ENCODE measurements around the gene DSG3. TPM values are rescaled to one million over a fixed set of nuclear protein-coding genes. Genes with fewer than 3 reads are reported as not detected.
A peak's percentile ranks its signal among the peaks of the same experiment; 100 is the strongest.

DSG3 gene
- total and polyA plus RNA-seq, 2 of the 13 experiments (the other 11 are each of a cell fraction or from before 2014, with no cell fraction given): not detected

GRCh38 chr18:31444142-31444541, 3.4 kb upstream of the DSG3 start (continued):
- TF ChIP-seq BATF2 (CRISPR knock-in tag; IDR thresholded peaks at IDR 0.05) (no peak), ASH2L (IDR thresholded peaks at IDR 0.05; ENCODE audit: insufficient read length, low read depth, low read length) (no peak), GATA4 (IDR thresholded peaks at IDR 0.05; ENCODE audit: borderline replicate concordance, low read depth) (no peak), NR2F6 (IDR thresholded peaks at IDR 0.05) (no peak), NR2F6 (CRISPR knock-in tag; IDR thresholded peaks at IDR 0.05) (no peak), PRDM15 (CRISPR knock-in tag; IDR thresholded peaks at IDR 0.05) (no peak)

- TF ChIP-seq NR2F1 (CRISPR knock-in tag; IDR thresholded peaks at IDR 0.05) (no peak), ZBTB40 (IDR thresholded peaks at IDR 0.05) (peak; percentile 29; the same call in 1 of the 2 replicates), ZBTB40 (CRISPR knock-in tag; IDR thresholded peaks at IDR 0.05) (no peak; the same call in 1 of the 2 replicates)
- BruUV-seq (replicated peaks): no TSS peak
- H3K4me1 ChIP-seq (ENCODE audit: insufficient read depth, low read length): no peaks in the 10 kb centered on the region
- no peaks in the 10 kb centered on the region for H3K79me2 ChIP-seq (ENCODE audit: insufficient read depth, low read length)
- H2AFZ ChIP-seq (ENCODE audit: low read length): no peak overlapping the region
- FAIRE-seq (no peak), ATAC-seq (no peak), DNase-seq (ENCODE audit: low spot score) (no peak)
- POLR2A ChIA-PET: no interaction called here
- no peak overlapping the region for H3K9ac ChIP-seq (ENCODE audit: insufficient read depth, low read depth, low read length)
- in situ Hi-C loops (cut with HindIII; ENCODE audit: extremely low pct_ligation_motif_present, low pct_unique_long_range_greater_than_20kb): no loop called here
- H3K27ac ChIP-seq (ENCODE audit: extremely low read length, insufficient read depth, low read length): no peak overlapping the region
- H3K4me2 ChIP-seq (ENCODE audit: low read depth, low read length): no peak overlapping the region
- H3K4me3 ChIP-seq (replicated peaks in 1 of 3; ENCODE audit: insufficient read depth in 1 of 3, low read depth in 2 of 3, low read length in 3 of 3): no peak overlapping the region
- H3K9me3 ChIP-seq (ENCODE audit: low read length): no peaks in the 10 kb centered on the region
- no peaks in the 10 kb centered on the region for H4K20me1 ChIP-seq (ENCODE audit: insufficient read depth, low read length)
- CTCF ChIA-PET (ENCODE audit: low intra/inter-chr PET ratio, low total read pairs): no interaction called here
- intact Hi-C loops (cut with micrococcal nuclease; ENCODE audit: unreplicated experiment): no loop called here
- H3K36me3 ChIP-seq (replicated peaks in 1 of 2; ENCODE audit: control insufficient read depth in 1 of 2, insufficient read depth in 2 of 2, low read length in 2 of 2): no peaks in the 10 kb centered on the region
- peaks cover 0 to 6% of the 10 kb centered on the region in 2 experiments; a peak in 2 of 5 replicates for H3K27me3 ChIP-seq (ENCODE audit: control insufficient read depth in 1 of 2, insufficient read depth in 2 of 2, low read length in 2 of 2)
These were observed 1.6 kb upstream of the DSG3 start for GRCh38 chr18:31445908-31446307.
